ENCODE results near the gene HSPA2. TPM values are rescaled to one million over a fixed set of nuclear protein-coding genes. Genes with fewer than 3 reads are reported as not detected.

HSPA2 gene
- total and polyA plus RNA-seq, 2 of the 4 experiments (the other 2 are of a cell fraction), result 18.4 to 19.7 TPM

DNA sequence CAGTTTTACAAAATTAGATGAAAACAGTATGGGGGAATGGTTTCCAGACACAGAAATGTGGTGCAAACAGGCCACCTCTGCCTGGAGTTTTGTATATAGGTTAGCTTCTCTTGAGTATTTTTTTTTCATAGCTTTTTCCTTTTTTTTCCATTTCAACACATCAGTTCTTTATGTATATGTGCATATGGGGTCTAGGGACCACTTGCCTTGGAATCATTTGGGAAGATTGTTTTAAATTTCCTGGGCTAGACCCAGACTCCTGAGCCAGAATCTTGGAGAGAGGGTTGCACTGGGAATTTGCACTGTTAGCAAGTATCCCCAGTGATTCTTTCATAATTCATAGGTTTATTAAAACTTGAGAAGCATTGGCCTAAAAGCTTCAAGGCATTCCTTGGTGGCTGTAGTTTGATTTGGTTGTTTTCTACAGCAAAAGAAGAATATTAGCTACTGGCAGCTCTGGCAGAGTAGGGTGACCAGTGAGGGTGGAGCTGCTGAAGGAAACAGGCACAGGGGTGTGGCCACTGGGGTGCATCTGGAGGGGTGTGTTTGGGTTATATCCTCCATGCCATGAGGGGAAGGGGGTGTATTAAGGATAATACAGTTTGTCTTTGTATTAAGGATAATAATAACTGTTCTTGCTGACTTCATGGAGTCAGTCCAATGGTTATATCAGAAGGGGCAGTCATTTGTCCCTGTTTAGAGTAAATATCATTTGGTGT, 32.0 kb downstream of the HSPA2 start:
- intact Hi-C loops (cut with micrococcal nuclease) (loop anchor here (5.0 kb wide), 1 partner anchor 40 kb away; no protein-coding TSS in a partner anchor), in situ Hi-C loops (cut with MboI; ENCODE audit: low sequenced_read_pairs) (no loop called here), dilution Hi-C loops (cut with HindIII; ENCODE audit: low sequenced_read_pairs, unreplicated experiment) (no loop called here)
- H3K27ac ChIP-seq (ENCODE audit: insufficient read depth, low read length), result no peak overlapping the region
- H2BK20ac ChIP-seq (ENCODE audit: low read depth, low read length), result no peak overlapping the region
- ATAC-seq (ENCODE audit: low read depth), result peak; percentile 30; the same call in 1 of the 2 replicates
- no peak overlapping the region for H3K18ac ChIP-seq (ENCODE audit: low read depth, low read length)
- peaks cover 3% of the 10 kb centered on the region; the same call in 1 of the 2 replicates for H3K4me1 ChIP-seq (ENCODE audit: control insufficient read depth, insufficient read depth, low read length)
- H2AFZ ChIP-seq (replicated peaks; ENCODE audit: low read length, poor library complexity), result no peak overlapping the region
- DNase-seq, result no peak
- no peak overlapping the region for H2BK5ac ChIP-seq (ENCODE audit: low read depth, low read length, poor library complexity, severe bottlenecking)
- H3K79me1 ChIP-seq (ENCODE audit: low read depth in 1 of 2, low read length in 2 of 2), result no peaks in the 10 kb centered on the region
- H3K23ac ChIP-seq (ENCODE audit: low read depth, low read length), result no peak overlapping the region
- H4K91ac ChIP-seq (ENCODE audit: insufficient read depth, low read depth, low read length), result no peak overlapping the region
- no TSS peak for BruUV-seq (replicated peaks)
- H2AK9ac ChIP-seq (replicated peaks; ENCODE audit: low read depth, low read length, poor library complexity), result no peak overlapping the region
- no peak overlapping the region for H3K56ac ChIP-seq (ENCODE audit: extremely low read depth, insufficient read depth, low read length)
- no peak overlapping the region for H3K4ac ChIP-seq (ENCODE audit: low read depth, low read length)
- no peak overlapping the region for H4K8ac ChIP-seq (ENCODE audit: low read depth in 2 of 2, low read length in 2 of 2)
- H2AK5ac ChIP-seq (ENCODE audit: low read depth, low read length), result no peak overlapping the region
- H3K9me3 ChIP-seq (ENCODE audit: control insufficient read depth, insufficient read depth, low read length), result no peaks in the 10 kb centered on the region
- no peak overlapping the region for H3K14ac ChIP-seq (replicated peaks; ENCODE audit: low read depth, low read length)
- H3K36me3 ChIP-seq (ENCODE audit: control insufficient read depth, insufficient read depth, low read length), result no peaks in the 10 kb centered on the region
- POLR2A ChIA-PET (ENCODE audit: unreplicated experiment), result no interaction called here
- H2BK15ac ChIP-seq (ENCODE audit: low read depth, low read length), result no peak overlapping the region
- no peaks in the 10 kb centered on the region for H3K27me3 ChIP-seq (ENCODE audit: control insufficient read depth, insufficient read depth, low read length)
- H3K4me3 ChIP-seq (ENCODE audit: insufficient read depth, low read depth, low read length), result no peak overlapping the region
- TF ChIP-seq RAD21 (IDR thresholded peaks at IDR 0.05; ENCODE audit: low read length), result no peak
- TF ChIP-seq, protein P1, sequence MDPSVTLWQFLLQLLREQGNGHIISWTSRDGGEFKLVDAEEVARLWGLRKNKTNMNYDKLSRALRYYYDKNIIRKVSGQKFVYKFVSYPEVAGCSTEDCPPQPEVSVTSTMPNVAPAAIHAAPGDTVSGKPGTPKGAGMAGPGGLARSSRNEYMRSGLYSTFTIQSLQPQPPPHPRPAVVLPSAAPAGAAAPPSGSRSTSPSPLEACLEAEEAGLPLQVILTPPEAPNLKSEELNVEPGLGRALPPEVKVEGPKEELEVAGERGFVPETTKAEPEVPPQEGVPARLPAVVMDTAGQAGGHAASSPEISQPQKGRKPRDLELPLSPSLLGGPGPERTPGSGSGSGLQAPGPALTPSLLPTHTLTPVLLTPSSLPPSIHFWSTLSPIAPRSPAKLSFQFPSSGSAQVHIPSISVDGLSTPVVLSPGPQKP (IDR thresholded peaks at IDR 0.05; ENCODE audit: borderline replicate concordance, low read depth, low read length), result no peak
- no peak for TF ChIP-seq FOS (IDR thresholded peaks at IDR 0.05; ENCODE audit: low read depth, low read length)
- TF ChIP-seq RCOR1 (IDR thresholded peaks at IDR 0.05; ENCODE audit: insufficient replicate concordance, low read length), result no peak
- no peak for TF ChIP-seq MXI1 (IDR thresholded peaks at IDR 0.05; ENCODE audit: borderline replicate concordance, low read depth, low read length)
- TF ChIP-seq MAFK (IDR thresholded peaks at IDR 0.05; ENCODE audit: low read depth, low read length), result no peak
- TF ChIP-seq CEBPB (IDR thresholded peaks at IDR 0.05; ENCODE audit: low read depth, low read length), result no peak
- TF ChIP-seq MAZ (IDR thresholded peaks at IDR 0.05; ENCODE audit: borderline replicate concordance, low read depth, low read length), result no peak
- no peak for TF ChIP-seq POLR2A (IDR thresholded peaks at IDR 0.05; ENCODE audit: low read depth, low read length)
- TF ChIP-seq BHLHE40 (IDR thresholded peaks at IDR 0.05; ENCODE audit: low read depth, low read length), result no peak
- no peak for TF ChIP-seq SMC3 (IDR thresholded peaks at IDR 0.05; ENCODE audit: low read depth, low read length)
- TF ChIP-seq CHD1 (IDR thresholded peaks at IDR 0.05; ENCODE audit: low read depth, low read length), result no peak
- TF ChIP-seq, protein P2, sequence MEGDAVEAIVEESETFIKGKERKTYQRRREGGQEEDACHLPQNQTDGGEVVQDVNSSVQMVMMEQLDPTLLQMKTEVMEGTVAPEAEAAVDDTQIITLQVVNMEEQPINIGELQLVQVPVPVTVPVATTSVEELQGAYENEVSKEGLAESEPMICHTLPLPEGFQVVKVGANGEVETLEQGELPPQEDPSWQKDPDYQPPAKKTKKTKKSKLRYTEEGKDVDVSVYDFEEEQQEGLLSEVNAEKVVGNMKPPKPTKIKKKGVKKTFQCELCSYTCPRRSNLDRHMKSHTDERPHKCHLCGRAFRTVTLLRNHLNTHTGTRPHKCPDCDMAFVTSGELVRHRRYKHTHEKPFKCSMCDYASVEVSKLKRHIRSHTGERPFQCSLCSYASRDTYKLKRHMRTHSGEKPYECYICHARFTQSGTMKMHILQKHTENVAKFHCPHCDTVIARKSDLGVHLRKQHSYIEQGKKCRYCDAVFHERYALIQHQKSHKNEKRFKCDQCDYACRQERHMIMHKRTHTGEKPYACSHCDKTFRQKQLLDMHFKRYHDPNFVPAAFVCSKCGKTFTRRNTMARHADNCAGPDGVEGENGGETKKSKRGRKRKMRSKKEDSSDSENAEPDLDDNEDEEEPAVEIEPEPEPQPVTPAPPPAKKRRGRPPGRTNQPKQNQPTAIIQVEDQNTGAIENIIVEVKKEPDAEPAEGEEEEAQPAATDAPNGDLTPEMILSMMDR (conservative IDR thresholded peaks at IDR 0.05; ENCODE audit: low read depth, low read length), result no peak
- TF ChIP-seq NFE2L2 (IDR thresholded peaks at IDR 0.05; ENCODE audit: low read depth, low read length), result no peak
- TF ChIP-seq RFX5 (IDR thresholded peaks at IDR 0.05; ENCODE audit: low read depth, low read length), result no peak
- no peak overlapping the region for H2BK120ac ChIP-seq (ENCODE audit: low read depth, low read length)
- no peak overlapping the region for H4K5ac ChIP-seq (ENCODE audit: low read depth, low read length)
- H3K9ac ChIP-seq (ENCODE audit: low read depth, low read length), result no peak overlapping the region
- no peaks in the 10 kb centered on the region; the same call in 1 of the 2 replicates for H3K9me1 ChIP-seq (ENCODE audit: insufficient read depth, low read length)
- no peak overlapping the region for H3K4me2 ChIP-seq (ENCODE audit: low read depth, low read length)
- no peaks in the 10 kb centered on the region for H4K20me1 ChIP-seq (ENCODE audit: insufficient read depth, low read length)
- CTCF ChIA-PET, result no interaction called here
